Measurements from ENCODE around the gene EPOP. TPM values are rescaled to one million over a fixed set of nuclear protein-coding genes. Genes with fewer than 3 reads are reported as not detected.

EPOP gene
- total RNA-seq, 2 experiments from 2014 or later = 11.8 to 27.2 TPM

- H3K9me2 ChIP-seq (ENCODE audit: insufficient read depth, low read length) = no peaks in the 10 kb centered on the region
- intact Hi-C loops (cut with micrococcal nuclease; ENCODE audit: unreplicated experiment) = loop anchor here (1.0 kb wide), 1 partner anchor 29 kb away; no protein-coding TSS in a partner anchor
- peaks cover 29% of the 10 kb centered on the region for H3K36me3 ChIP-seq (ENCODE audit: insufficient read depth, low read length)
- peaks cover 37% of the 10 kb centered on the region for H3K79me2 ChIP-seq (ENCODE audit: insufficient read depth, low read depth, low read length)
- POLR2A ChIA-PET = interaction anchor here (0.5 to 1.7 kb wide), 4 partner anchors 14 to 164 kb away, joined by 3 to 6 read pairs (median 4); no protein-coding TSS in a partner anchor
- DNase-seq (ENCODE audit: low spot score) = peak; percentile 89
- peak within 1 kb of the TSS; percentile 44; the same call in 1 of the 2 replicates for H2AFZ ChIP-seq (ENCODE audit: low read length)
- H3K27ac ChIP-seq (ENCODE audit: low read depth, low read length, poor library complexity, severe bottlenecking) = peak within 1 kb of the TSS; percentile 92
- peaks cover 12% of the 10 kb centered on the region; the same call in 1 of the 2 replicates for H4K20me1 ChIP-seq (ENCODE audit: insufficient read depth, low read length)
- TF ChIP-seq EZH2phosphoT487 (IDR thresholded peaks at IDR 0.05; ENCODE audit: borderline replicate concordance, low read depth, low read length) = no peak
- no peak for TF ChIP-seq CTCF (conservative IDR thresholded peaks at IDR 0.05; ENCODE audit: low read length)
- H3K4me2 ChIP-seq (ENCODE audit: low read length) = peak within 1 kb of the TSS; percentile 100
- CTCF ChIA-PET (ENCODE audit: unreplicated experiment) = no interaction called here
- H3K4me3 ChIP-seq (ENCODE audit: low read depth, low read length, poor library complexity, severe bottlenecking) = peak within 1 kb of the TSS; percentile 90
- TSS peak; percentile 45 for BruUV-seq (replicated peaks)
- no peaks in the 10 kb centered on the region for H3K9me3 ChIP-seq (ENCODE audit: low read length)
- H3K4me1 ChIP-seq (ENCODE audit: insufficient read depth, low read length, poor library complexity, severe bottlenecking) = peaks cover 38% of the 10 kb centered on the region
Measured at GRCh38 chr17:38704606-38705522, 30.1 kb upstream of the EPOP start, which contains the start of gene MLLT6. TSS of gene MLLT6 (plus strand) at chr17:38705273. CDS start at chr17:38705633, 360 bp downstream.

- H3K79me2 ChIP-seq (ENCODE audit: insufficient read depth, low read depth, low read length) = peaks cover 37% of the 10 kb centered on the region
- DNase-seq (ENCODE audit: low spot score) = peak; percentile 94
- H3K4me1 ChIP-seq (ENCODE audit: insufficient read depth, low read length, poor library complexity, severe bottlenecking) = peaks cover 38% of the 10 kb centered on the region
- H2AFZ ChIP-seq (ENCODE audit: low read length) = peak overlapping the region; percentile 44; the same call in 1 of the 2 replicates
- intact Hi-C loops (cut with micrococcal nuclease; ENCODE audit: unreplicated experiment) = loop anchor here (1.0 to 2.0 kb wide), 2 partner anchors 24 to 43 kb away; no protein-coding TSS in a partner anchor
- BruUV-seq (replicated peaks) = no TSS peak
- peaks cover 20% of the 10 kb centered on the region for H3K36me3 ChIP-seq (ENCODE audit: insufficient read depth, low read length)
- ChIA-PET POLR2A (interaction anchor here (1.0 kb wide), 2 partner anchors 14 to 27 kb away, joined by 3 to 4 read pairs; no protein-coding TSS in a partner anchor), CTCF (ENCODE audit: unreplicated experiment) (no interaction called here)
- TF ChIP-seq CTCF (conservative IDR thresholded peaks at IDR 0.05; ENCODE audit: low read length) = peak; percentile 25; the same call in 1 of the 2 replicates
- no peak for TF ChIP-seq EZH2phosphoT487 (IDR thresholded peaks at IDR 0.05; ENCODE audit: borderline replicate concordance, low read depth, low read length)
- H3K9me3 ChIP-seq (ENCODE audit: low read length) = no peaks in the 10 kb centered on the region
- H3K4me2 ChIP-seq (ENCODE audit: low read length) = peak overlapping the region; percentile 100
- H4K20me1 ChIP-seq (ENCODE audit: insufficient read depth, low read length) = peaks cover 12% of the 10 kb centered on the region; the same call in 1 of the 2 replicates
- peak overlapping the region; percentile 92 for H3K27ac ChIP-seq (ENCODE audit: low read depth, low read length, poor library complexity, severe bottlenecking)
- no peaks in the 10 kb centered on the region for H3K9me2 ChIP-seq (ENCODE audit: insufficient read depth, low read length)
- peak overlapping the region; percentile 81 for H3K4me3 ChIP-seq (ENCODE audit: low read depth, low read length, poor library complexity, severe bottlenecking)
Measured at GRCh38 chr17:38703742-38704605, 29.2 kb upstream of the EPOP start.

Measured in OCI-LY7 (cell line).